GM12878 (cell line): Measurements from ENCODE around the gene TRIM7. TPM values are rescaled to one million over a fixed set of nuclear protein-coding genes. Genes with fewer than 3 reads are reported as not detected.

Experiments used
- ATAC-seq: fragments of 200-7000 bp; cut with Tn5 transposase; 3 replicates; pipeline ENCODE4 v1.9.1; 2020; ENCODE audit warnings: mild to moderate bottlenecking, moderate library complexity
- BruUV-seq: library from RNA; stranded (reverse); fragments of 400-500 nt; replicated peaks from 2 replicates; lab custom pipeline; 2021; lab: Mats Ljungman, UMichigan
- CTCF ChIA-PET: fragments of 300-600 bp; sonication (Branson Sonifier 250); formaldehyde crosslinking; extraction: SDS; loops from one replicate; lab custom pipeline; 2021; ENCODE audit warnings: inconsistent platforms; lab: Yijun Ruan, JAX
- POLR2A ChIA-PET: fragments of 350-600 bp; formaldehyde crosslinking; extraction: SDS; loops from one replicate; lab custom pipeline; 2021; ENCODE audit warnings: inconsistent platforms; lab: Charles Lee
- RAD21 ChIA-PET: fragments of 300-600 bp; sonication (Branson Sonifier 250); formaldehyde crosslinking; loops from one replicate; lab custom pipeline; 2023; ENCODE audit warnings: antibody characterized with exemption; ENCODE audit not compliant: unreplicated experiment; lab: Charles Lee
- SMC1A ChIA-PET: fragments of 300-600 bp; sonication (Branson Sonifier 250); formaldehyde crosslinking; loops from one replicate; lab custom pipeline; 2023; ENCODE audit not compliant: unreplicated experiment, uncharacterized antibody; lab: Charles Lee
- DNase-seq: peaks from one replicate; pipeline ENCODE4 v3.0.0-alpha.2; 2011; ENCODE audit warnings: low read depth, low spot score
- FAIRE-seq: peaks from 3 replicates; lab custom pipeline; 2011; peaks lifted over from hg19 to GRCh38; lab: Jason Lieb, UNC
- H2AFZ ChIP-seq: 2 replicates; pipeline ENCODE4 v1.6.0; 2011; ENCODE audit warnings: low read depth, low read length, control low read depth; ENCODE audit not compliant: control insufficient read depth
- H3K27ac ChIP-seq: 2 replicates; pipeline ENCODE4 v1.5.1; 2011; ENCODE audit warnings: control low read depth; ENCODE audit not compliant: control insufficient read depth, insufficient read depth
- H3K27me3 ChIP-seq, 2 experiments: replicated peaks in 1 of 2; 2 replicates each; pipeline versions ENCODE4 v1.6.0 to v1.6.1; 2011; ENCODE audit warnings: low read length in 1 of 2; ENCODE audit not compliant: control insufficient read depth in 2 of 2, insufficient read depth in 2 of 2
- H3K36me3 ChIP-seq, 2 experiments: 2 replicates each; pipeline ENCODE4 v1.5.1; 2011; ENCODE audit warnings: low read length in 1 of 2; ENCODE audit not compliant: control insufficient read depth in 2 of 2, insufficient read depth in 2 of 2
- H3K4me1 ChIP-seq: 2 replicates; pipeline ENCODE4 v1.6.1; 2011; ENCODE audit warnings: mild to moderate bottlenecking, low read length, moderate library complexity, mixed read lengths; ENCODE audit not compliant: control insufficient read depth, insufficient read depth
- H3K4me2 ChIP-seq: 2 replicates; pipeline ENCODE4 v1.6.0; 2011; ENCODE audit warnings: control low read depth; ENCODE audit not compliant: control insufficient read depth, insufficient read depth
- H3K4me3 ChIP-seq: fragments of 200-600 bp; sonication (generic); 2 replicates; pipeline ENCODE4 v1.5.1; 2016
- H3K79me2 ChIP-seq: 2 replicates; pipeline ENCODE4 v1.6.0; 2011; ENCODE audit warnings: low read length; ENCODE audit not compliant: control insufficient read depth, insufficient read depth
- H3K9ac ChIP-seq: 2 replicates; pipeline ENCODE4 v1.8.0; 2011; ENCODE audit warnings: low read length, control low read depth, mixed read lengths; ENCODE audit not compliant: control insufficient read depth, insufficient read depth
- H3K9me3 ChIP-seq: replicated peaks from 3 replicates; pipeline ENCODE4 v1.5.1; 2011; ENCODE audit warnings: mild to moderate bottlenecking, low read length; ENCODE audit not compliant: control insufficient read depth, insufficient read depth
- H4K20me1 ChIP-seq: 2 replicates; pipeline ENCODE4 v1.6.0; 2011; ENCODE audit not compliant: control insufficient read depth, insufficient read depth
- DPF2 ChIP-seq: fragments of 450-650 bp; IDR thresholded peaks from 2 replicates; pipeline ENCODE4 v1.6.1; 2017; ENCODE audit warnings: mild to moderate bottlenecking
- E2F4 ChIP-seq: IDR thresholded peaks from 2 replicates; pipeline ENCODE4 v1.6.1; 2012; ENCODE audit warnings: low read depth, low read length, improper control_type of control experiment
- ELK1 ChIP-seq: IDR thresholded peaks from 2 replicates; pipeline ENCODE4 v1.6.1; 2012; ENCODE audit warnings: low read depth, low read length, improper control_type of control experiment
- MTA3 ChIP-seq: IDR thresholded peaks from 2 replicates; pipeline ENCODE4 v1.6.1; 2012; ENCODE audit warnings: low read length, inconsistent platforms, borderline replicate concordance
- NRF1 ChIP-seq: conservative IDR thresholded peaks from 2 replicates; pipeline ENCODE4 v1.6.1; 2011; ENCODE audit warnings: mild to moderate bottlenecking, low read depth, low read length, improper control_type of control experiment
- PKNOX1 ChIP-seq: fragments of 450-650 bp; IDR thresholded peaks from 2 replicates; pipeline ENCODE4 v1.6.1; 2016; ENCODE audit warnings: mild to moderate bottlenecking
- POLR2A ChIP-seq: IDR thresholded peaks from 2 replicates; pipeline ENCODE4 v1.6.1; 2011; ENCODE audit warnings: low read depth, mild to moderate bottlenecking, low read length
- POU2F2 ChIP-seq: IDR thresholded peaks from 3 replicates; pipeline ENCODE4 v1.6.1; 2011; ENCODE audit warnings: low read depth, mild to moderate bottlenecking, low read length, borderline replicate concordance
- RAD21 ChIP-seq: IDR thresholded peaks from 2 replicates; pipeline ENCODE4 v1.6.1; 2011; ENCODE audit warnings: mild to moderate bottlenecking, low read depth, low read length, moderate library complexity; ENCODE audit not compliant: insufficient read depth
- TARDBP ChIP-seq: IDR thresholded peaks from 2 replicates; pipeline ENCODE4 v1.6.1; 2016; ENCODE audit warnings: borderline replicate concordance
- TBL1XR1 ChIP-seq: IDR thresholded peaks from 2 replicates; pipeline ENCODE4 v1.6.1; 2012; ENCODE audit warnings: low read depth, low read length, improper control_type of control experiment
- YBX1 ChIP-seq: fragments of 450-650 bp; IDR thresholded peaks from 2 replicates; pipeline ENCODE4 v1.6.1; 2016; ENCODE audit warnings: antibody characterized with exemption
- ZBTB33 ChIP-seq: fragments of 450-650 bp; IDR thresholded peaks from 2 replicates; pipeline ENCODE4 v1.6.1; 2017; ENCODE audit warnings: mild to moderate bottlenecking
- WGBS: methylation state at CpG from one replicate; pipeline ENCODE4 v1.1.6; 2016; ENCODE audit warnings: low lambda C conversion rate; ENCODE audit not compliant: insufficient replicate concordance, insufficient coverage; ENCODE audit errors: missing lambda C conversion rate; 5-methylcytosine and 5-hydroxymethylcytosine counted together
- in situ Hi-C: fragments of 300-500 bp; cut with MboI; formaldehyde crosslinking; loops from 9 replicates; pipeline ENCODE4 v1.14.3; 2018; ENCODE audit warnings: mixed read lengths
- intact Hi-C: fragments of 100-400 bp; cut with micrococcal nuclease; formaldehyde crosslinking; loops from one replicate; pipeline ENCODE4 v1.14.2; 2022; ENCODE audit not compliant: unreplicated experiment
- polyA plus RNA-seq, 11 experiments: library from polyadenylated mRNA; depleted of rRNA in 4 of 11; unstranded in 6 of 11; stranded (reverse) in 5 of 11; fragments of >200 nt; fragmentation: Nextera tagmentation in 4 of 11; fragmentation: Illumina TruSeq in 1 of 11; extraction: Ambion mirVana in 4 of 11; extraction: Trizol in 1 of 11; gene quantifications; 1 replicate in 1 of 11; 2 replicates in 10 of 11; pipeline versions ENCODE4 v1.2.1 to v1.2.3, GENCODE V29; 2011 to 2016; ENCODE audit warnings: inconsistent platforms in 2 of 11, missing spikeins in 2 of 11, low read depth in 1 of 11
- total RNA-seq, 4 experiments: library from RNA; depleted of rRNA in 3 of 4; stranded (reverse); fragments of >200 nt in 3 of 4; fragmentation: Illumina TruSeq in 1 of 4; extraction: Trizol in 1 of 4; gene quantifications; 2 replicates each; pipeline versions ENCODE4 v1.2.1 to v1.2.3, GENCODE V29; 2013 to 2021
- TF ChIP-seq, protein P1 (sequence below): fragments of 450-650 bp; IDR thresholded peaks from 2 replicates; pipeline ENCODE4 v1.6.1; 2017; ENCODE audit warnings: mild to moderate bottlenecking, moderate library complexity

TRIM7 gene
- total and polyA plus RNA-seq, 10 of the 15 experiments (the other 5 are each of a cell fraction or from before 2014, with no cell fraction given), result 0.02 to 1.6 (median 0.41) TPM

DNA sequence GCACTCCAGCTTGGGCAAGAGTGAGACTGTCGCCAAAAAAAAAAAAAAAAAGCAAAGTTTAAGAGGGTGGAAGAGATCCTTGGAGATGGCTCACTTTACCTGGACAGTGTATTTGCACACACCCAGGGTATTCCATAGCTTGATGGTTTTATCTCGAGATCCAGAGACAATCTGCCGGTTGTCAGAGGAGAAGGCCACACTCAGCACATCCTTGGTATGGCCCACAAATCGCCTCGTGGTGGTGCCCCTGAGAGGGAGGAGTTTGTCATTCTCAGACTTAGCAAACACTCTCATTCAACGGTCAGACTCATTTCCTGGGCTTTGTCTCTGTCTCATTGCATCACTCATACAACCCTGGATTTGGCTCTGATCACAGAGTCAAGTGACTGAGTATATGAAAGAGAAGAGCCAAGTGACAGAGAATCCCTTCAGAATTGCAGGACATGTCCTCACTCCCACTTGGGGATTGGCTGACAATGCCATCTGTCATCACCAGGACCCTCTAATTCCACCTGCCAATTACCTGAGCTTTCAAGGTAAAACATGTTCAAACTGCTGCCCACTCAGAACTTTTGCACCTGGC lies 36.5 kb upstream of the TRIM7 start:
- Histone ChIP-seq H3K79me2 (peaks cover 77% of the 10 kb centered on the region), H3K9me3 (no peaks in the 10 kb centered on the region), H3K4me2 (peak overlapping the region; percentile 92), H3K36me3 (peaks cover 29 to 42% of the 10 kb centered on the region in 2 experiments), H2AFZ (no peak overlapping the region), H3K4me3 (peak overlapping the region; percentile 98), H3K9ac (peak overlapping the region; percentile 88), H3K27me3 (no peaks in the 10 kb centered on the region), H3K4me1 (peaks cover 22% of the 10 kb centered on the region), H4K20me1 (peaks cover 16% of the 10 kb centered on the region), H3K27ac (peak overlapping the region; percentile 92)
- intact Hi-C loops (no loop called here), in situ Hi-C loops (no loop called here)
- FAIRE-seq, result peak; percentile 31
- no TSS peak for BruUV-seq
- CTCF ChIA-PET, result interaction anchor here (0.5 to 1.5 kb wide), 5 partner anchors 10 to 1361 kb away, joined by 3 to 4 read pairs (median 3); no protein-coding TSS in a partner anchor
- POLR2A ChIA-PET, result interaction anchor here (0.6 to 2.6 kb wide), 5 partner anchors 13 to 191 kb away, joined by 3 to 22 read pairs (median 5); partner anchors contain the start of gene TRIM41
- RAD21 ChIA-PET, result interaction anchor here (1.8 kb wide), 1 partner anchor 16 kb away, joined by 6 read pairs; no protein-coding TSS in a partner anchor
- SMC1A ChIA-PET, result interaction anchor here (0.8 to 1.1 kb wide), 3 partner anchors 9 to 17 kb away, joined by 3 to 4 read pairs (median 3); no protein-coding TSS in a partner anchor
- ATAC-seq, result peak; percentile 54
- 0% methylated on average over 5 of the region's 6 CpGs for WGBS
- no peak for DNase-seq
- TF ChIP-seq TBL1XR1, result no peak
- TF ChIP-seq POU2F2, result no peak
- no peak for TF ChIP-seq NRF1
- no peak for TF ChIP-seq YBX1
- TF ChIP-seq DPF2, result no peak
- TF ChIP-seq ZBTB33, result no peak
- no peak for TF ChIP-seq TARDBP
- TF ChIP-seq, protein P1, sequence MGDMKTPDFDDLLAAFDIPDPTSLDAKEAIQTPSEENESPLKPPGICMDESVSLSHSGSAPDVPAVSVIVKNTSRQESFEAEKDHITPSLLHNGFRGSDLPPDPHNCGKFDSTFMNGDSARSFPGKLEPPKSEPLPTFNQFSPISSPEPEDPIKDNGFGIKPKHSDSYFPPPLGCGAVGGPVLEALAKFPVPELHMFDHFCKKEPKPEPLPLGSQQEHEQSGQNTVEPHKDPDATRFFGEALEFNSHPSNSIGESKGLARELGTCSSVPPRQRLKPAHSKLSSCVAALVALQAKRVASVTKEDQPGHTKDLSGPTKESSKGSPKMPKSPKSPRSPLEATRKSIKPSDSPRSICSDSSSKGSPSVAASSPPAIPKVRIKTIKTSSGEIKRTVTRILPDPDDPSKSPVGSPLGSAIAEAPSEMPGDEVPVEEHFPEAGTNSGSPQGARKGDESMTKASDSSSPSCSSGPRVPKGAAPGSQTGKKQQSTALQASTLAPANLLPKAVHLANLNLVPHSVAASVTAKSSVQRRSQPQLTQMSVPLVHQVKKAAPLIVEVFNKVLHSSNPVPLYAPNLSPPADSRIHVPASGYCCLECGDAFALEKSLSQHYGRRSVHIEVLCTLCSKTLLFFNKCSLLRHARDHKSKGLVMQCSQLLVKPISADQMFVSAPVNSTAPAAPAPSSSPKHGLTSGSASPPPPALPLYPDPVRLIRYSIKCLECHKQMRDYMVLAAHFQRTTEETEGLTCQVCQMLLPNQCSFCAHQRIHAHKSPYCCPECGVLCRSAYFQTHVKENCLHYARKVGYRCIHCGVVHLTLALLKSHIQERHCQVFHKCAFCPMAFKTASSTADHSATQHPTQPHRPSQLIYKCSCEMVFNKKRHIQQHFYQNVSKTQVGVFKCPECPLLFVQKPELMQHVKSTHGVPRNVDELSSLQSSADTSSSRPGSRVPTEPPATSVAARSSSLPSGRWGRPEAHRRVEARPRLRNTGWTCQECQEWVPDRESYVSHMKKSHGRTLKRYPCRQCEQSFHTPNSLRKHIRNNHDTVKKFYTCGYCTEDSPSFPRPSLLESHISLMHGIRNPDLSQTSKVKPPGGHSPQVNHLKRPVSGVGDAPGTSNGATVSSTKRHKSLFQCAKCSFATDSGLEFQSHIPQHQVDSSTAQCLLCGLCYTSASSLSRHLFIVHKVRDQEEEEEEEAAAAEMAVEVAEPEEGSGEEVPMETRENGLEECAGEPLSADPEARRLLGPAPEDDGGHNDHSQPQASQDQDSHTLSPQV, result no peak
- TF ChIP-seq E2F4, result no peak
- TF ChIP-seq PKNOX1, result peak; percentile 56; the same call in 1 of the 2 replicates
- TF ChIP-seq RAD21, result 0 out of 2 replicates have a peak, but pooled peaks have one; percentile 4
- TF ChIP-seq POLR2A, result 0 out of 2 replicates have a peak, but pooled peaks have one; percentile 35
- 0 out of 2 replicates have a peak, but pooled peaks have one; percentile 47 for TF ChIP-seq MTA3
- no peak for TF ChIP-seq ELK1
